Measurements from ENCODE around the gene PARD3.

Gene PARD3

GRCh38 chr10:34716958-34717357 is 98.1 kb downstream of the PARD3 start:
- TF ChIP-seq EZH2 (IDR thresholded peaks at IDR 0.05; ENCODE audit: borderline replicate concordance, low read depth, low read length, severe bottlenecking) (no peak), CTCF (IDR thresholded peaks at IDR 0.05; ENCODE audit: borderline replicate concordance, extremely low read depth, low read length, poor library complexity, severe bottlenecking) (no peak)
- Histone ChIP-seq H3K27me3 (ENCODE audit: insufficient read depth, low read length, poor library complexity) (no peaks in the 10 kb centered on the region), H3K9me3 (ENCODE audit: insufficient read depth, low read length, severe bottlenecking) (no peaks in the 10 kb centered on the region), H3K9ac (ENCODE audit: low read depth, low read length) (no peak overlapping the region), H4K20me1 (ENCODE audit: insufficient read depth, low read length) (peaks cover 68% of the 10 kb centered on the region), H3K4me1 (ENCODE audit: insufficient read depth, low read length) (peaks cover 28% of the 10 kb centered on the region), H3K4me2 (ENCODE audit: insufficient read depth, low read length) (no peak overlapping the region), H3K27ac (ENCODE audit: low read length) (no peak overlapping the region), H3K36me3 (ENCODE audit: insufficient read depth, low read length) (no peaks in the 10 kb centered on the region), H3K4me3 (ENCODE audit: low read depth in 1 of 2, low read length in 2 of 2) (no peak overlapping the region), H3K79me2 (ENCODE audit: insufficient read depth, low read length) (peaks cover 91% of the 10 kb centered on the region), H2AFZ (ENCODE audit: low read depth, low read length) (no peak overlapping the region)
- DNase-seq (no peak), ATAC-seq (ENCODE audit: insufficient read depth, low read depth) (peak; percentile 61)

GRCh38 chr10:34716234-34716633 is 98.9 kb downstream of the PARD3 start:
- no peak overlapping the region for H3K9ac ChIP-seq (ENCODE audit: low read depth, low read length)
- no peak overlapping the region for H2AFZ ChIP-seq (ENCODE audit: low read depth, low read length)
- no peak overlapping the region for H3K4me3 ChIP-seq (ENCODE audit: low read depth in 1 of 2, low read length in 2 of 2)
- no peaks in the 10 kb centered on the region for H3K9me3 ChIP-seq (ENCODE audit: insufficient read depth, low read length, severe bottlenecking)
- no peak for TF ChIP-seq EZH2 (IDR thresholded peaks at IDR 0.05; ENCODE audit: borderline replicate concordance, low read depth, low read length, severe bottlenecking)
- TF ChIP-seq CTCF (IDR thresholded peaks at IDR 0.05; ENCODE audit: borderline replicate concordance, extremely low read depth, low read length, poor library complexity, severe bottlenecking), result no peak
- no peak overlapping the region for H3K4me2 ChIP-seq (ENCODE audit: insufficient read depth, low read length)
- H3K27ac ChIP-seq (ENCODE audit: low read length), result no peak overlapping the region
- DNase-seq, result no peak
- peaks cover 71% of the 10 kb centered on the region for H4K20me1 ChIP-seq (ENCODE audit: insufficient read depth, low read length)
- ATAC-seq (ENCODE audit: insufficient read depth, low read depth), result no peak
- no peaks in the 10 kb centered on the region for H3K27me3 ChIP-seq (ENCODE audit: insufficient read depth, low read length, poor library complexity)
- peaks cover 23% of the 10 kb centered on the region for H3K4me1 ChIP-seq (ENCODE audit: insufficient read depth, low read length)
- H3K36me3 ChIP-seq (ENCODE audit: insufficient read depth, low read length), result no peaks in the 10 kb centered on the region
- peaks cover 91% of the 10 kb centered on the region for H3K79me2 ChIP-seq (ENCODE audit: insufficient read depth, low read length)

- Histone ChIP-seq H3K4me3 (ENCODE audit: low read depth in 1 of 2, low read length in 2 of 2) (no peak overlapping the region), H4K20me1 (ENCODE audit: insufficient read depth, low read length) (peaks cover 69% of the 10 kb centered on the region), H2AFZ (ENCODE audit: low read depth, low read length) (no peak overlapping the region), H3K36me3 (ENCODE audit: insufficient read depth, low read length) (no peaks in the 10 kb centered on the region), H3K9ac (ENCODE audit: low read depth, low read length) (no peak overlapping the region), H3K4me2 (ENCODE audit: insufficient read depth, low read length) (no peak overlapping the region), H3K4me1 (ENCODE audit: insufficient read depth, low read length) (peaks cover 17% of the 10 kb centered on the region; the same call in 1 of the 2 replicates), H3K79me2 (ENCODE audit: insufficient read depth, low read length) (peaks cover 90% of the 10 kb centered on the region), H3K27me3 (ENCODE audit: insufficient read depth, low read length, poor library complexity) (no peaks in the 10 kb centered on the region), H3K27ac (ENCODE audit: low read length) (no peak overlapping the region), H3K9me3 (ENCODE audit: insufficient read depth, low read length, severe bottlenecking) (no peaks in the 10 kb centered on the region)
- DNase-seq, result no peak
- no peak for TF ChIP-seq EZH2 (IDR thresholded peaks at IDR 0.05; ENCODE audit: borderline replicate concordance, low read depth, low read length, severe bottlenecking)
- TF ChIP-seq CTCF (IDR thresholded peaks at IDR 0.05; ENCODE audit: borderline replicate concordance, extremely low read depth, low read length, poor library complexity, severe bottlenecking), result no peak
- ATAC-seq (ENCODE audit: insufficient read depth, low read depth), result no peak
Measured at GRCh38 chr10:34715511-34716187, 99.4 kb downstream of the PARD3 start.
